Activated naive CD4-positive, alpha-beta T cell treated with anti-CD3 and anti-CD28 coated beads, Interleukin-2, amount 50 U/mL, for 24 hours (primary cell): Measurements from ENCODE around the gene TMEM214.
"Not testable (repeated sequence)": the region's sequence is repeated elsewhere in the genome, so short reads cannot be mapped to it uniquely, and the experiment has no call there.

Experiments used
- H3K27ac Mint-ChIP-seq: one replicate; pipeline ENCODE4 v1.8.0; 2021; ENCODE audit warnings: mild to moderate bottlenecking, mixed read lengths
- H3K27me3 Mint-ChIP-seq: one replicate; pipeline ENCODE4 v1.8.0; 2021; ENCODE audit warnings: mixed read lengths
- H3K36me3 Mint-ChIP-seq: one replicate; pipeline ENCODE4 v1.8.0; 2021; ENCODE audit warnings: mixed read lengths
- H3K4me1 Mint-ChIP-seq: one replicate; pipeline ENCODE4 v1.8.0; 2021; ENCODE audit warnings: mixed read lengths
- H3K4me3 Mint-ChIP-seq: one replicate; pipeline ENCODE4 v1.8.0; 2021; ENCODE audit warnings: mild to moderate bottlenecking, mixed read lengths
- H3K9me3 Mint-ChIP-seq: one replicate; pipeline ENCODE4 v1.8.0; 2021; ENCODE audit warnings: mixed read lengths

Gene TMEM214

DNA sequence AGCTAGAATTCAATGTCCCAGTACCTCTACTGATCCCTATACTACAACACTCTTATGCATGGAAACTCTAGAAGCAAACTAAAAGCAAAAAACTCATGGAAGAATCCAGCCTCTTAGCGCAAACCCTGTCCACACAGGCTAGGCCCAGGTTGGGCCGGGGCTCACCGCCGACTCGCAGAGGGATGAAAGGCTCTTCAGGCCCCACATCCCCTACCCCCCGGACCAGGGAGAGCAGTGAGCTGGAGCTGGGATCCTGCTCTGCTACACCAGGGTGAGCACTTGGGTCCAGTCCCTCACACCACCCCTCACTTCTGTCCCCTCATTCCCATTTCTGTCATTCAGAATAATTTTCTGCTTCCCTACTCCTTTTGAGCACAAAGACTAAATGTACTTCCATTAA lies 36.7 kb downstream of the TMEM214 start:
- peak overlapping the region; percentile 99 for H3K4me3 Mint-ChIP-seq
- peak overlapping the region; percentile 73 for H3K27ac Mint-ChIP-seq
- no peaks in the 10 kb centered on the region for H3K27me3 Mint-ChIP-seq
- peaks cover 15% of the 10 kb centered on the region for H3K36me3 Mint-ChIP-seq
- H3K9me3 Mint-ChIP-seq = no peaks in the 10 kb centered on the region
- H3K4me1 Mint-ChIP-seq = peaks cover 67% of the 10 kb centered on the region

DNA sequence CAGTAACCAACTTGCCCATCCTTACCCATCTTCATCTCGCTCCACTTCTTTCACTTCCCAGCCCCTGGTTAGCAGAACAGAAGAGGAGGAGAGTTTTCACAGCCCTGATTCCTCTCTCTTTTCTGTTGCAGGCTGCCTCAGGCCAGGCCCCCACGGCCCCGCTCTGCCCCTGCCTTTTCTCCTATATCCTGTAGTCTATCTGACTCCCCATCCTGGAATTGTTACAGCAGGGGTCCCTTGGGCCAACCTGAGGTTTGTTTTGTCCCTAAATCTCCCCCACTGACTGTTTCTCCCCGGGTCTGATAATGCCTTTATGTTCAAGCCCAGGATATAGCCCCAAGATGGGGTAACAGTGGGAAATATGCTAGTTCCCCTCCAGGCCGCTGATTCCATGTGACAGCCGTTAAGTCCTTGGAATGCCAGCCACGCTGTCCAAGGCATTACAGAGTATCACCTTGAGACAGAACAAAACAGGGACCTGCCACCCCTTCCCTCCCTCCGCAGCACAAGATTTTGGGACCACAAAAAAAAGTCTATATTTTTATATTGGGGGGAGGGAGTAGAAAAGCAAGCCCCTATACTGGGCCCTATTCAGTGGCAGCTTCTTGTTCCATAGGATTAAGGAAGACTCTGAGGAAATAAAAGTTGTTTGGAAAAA lies 37.3 kb downstream of the TMEM214 start:
- peaks cover 15% of the 10 kb centered on the region for H3K36me3 Mint-ChIP-seq
- H3K4me1 Mint-ChIP-seq = peaks cover 73% of the 10 kb centered on the region
- peak overlapping the region; percentile 99 for H3K4me3 Mint-ChIP-seq
- H3K27me3 Mint-ChIP-seq = no peaks in the 10 kb centered on the region
- H3K27ac Mint-ChIP-seq = peak overlapping the region; percentile 73
- no peaks in the 10 kb centered on the region for H3K9me3 Mint-ChIP-seq

DNA sequence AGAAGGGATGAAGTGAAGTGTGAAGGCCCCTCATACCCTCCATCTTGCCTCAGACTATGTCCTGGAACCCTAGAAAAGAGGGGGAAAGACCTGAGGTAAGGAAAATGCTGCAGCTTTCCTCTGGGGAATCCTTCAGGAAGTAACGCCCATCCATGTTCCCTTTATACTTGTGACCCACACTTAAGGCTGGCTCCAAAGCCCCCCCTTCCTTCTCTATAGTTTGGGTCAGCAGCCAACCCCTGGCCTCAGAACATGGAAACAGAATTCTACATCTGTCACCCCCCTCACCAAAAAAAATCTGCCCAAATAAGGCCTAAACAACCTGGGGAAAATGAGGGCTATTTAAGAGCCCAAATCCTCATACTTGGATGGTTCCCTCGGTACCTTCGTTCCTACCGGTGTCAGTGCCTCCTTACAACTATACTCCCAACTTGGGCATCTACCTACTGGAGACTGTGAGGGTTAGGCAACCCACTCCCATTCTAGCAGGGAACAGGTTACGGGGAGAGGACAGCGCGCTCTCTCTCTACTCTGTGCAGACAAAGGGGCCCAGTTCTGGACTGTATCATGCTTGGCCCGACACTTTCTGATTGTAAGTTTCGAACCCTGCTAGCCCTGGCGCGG lies 38.0 kb downstream of the TMEM214 start:
- Mint-ChIP-seq H3K4me1 (peaks cover 79% of the 10 kb centered on the region), H3K9me3 (no peaks in the 10 kb centered on the region), H3K4me3 (peak overlapping the region; percentile 99), H3K36me3 (peaks cover 13% of the 10 kb centered on the region), H3K27ac (peak overlapping the region; percentile 95), H3K27me3 (no peaks in the 10 kb centered on the region)

DNA sequence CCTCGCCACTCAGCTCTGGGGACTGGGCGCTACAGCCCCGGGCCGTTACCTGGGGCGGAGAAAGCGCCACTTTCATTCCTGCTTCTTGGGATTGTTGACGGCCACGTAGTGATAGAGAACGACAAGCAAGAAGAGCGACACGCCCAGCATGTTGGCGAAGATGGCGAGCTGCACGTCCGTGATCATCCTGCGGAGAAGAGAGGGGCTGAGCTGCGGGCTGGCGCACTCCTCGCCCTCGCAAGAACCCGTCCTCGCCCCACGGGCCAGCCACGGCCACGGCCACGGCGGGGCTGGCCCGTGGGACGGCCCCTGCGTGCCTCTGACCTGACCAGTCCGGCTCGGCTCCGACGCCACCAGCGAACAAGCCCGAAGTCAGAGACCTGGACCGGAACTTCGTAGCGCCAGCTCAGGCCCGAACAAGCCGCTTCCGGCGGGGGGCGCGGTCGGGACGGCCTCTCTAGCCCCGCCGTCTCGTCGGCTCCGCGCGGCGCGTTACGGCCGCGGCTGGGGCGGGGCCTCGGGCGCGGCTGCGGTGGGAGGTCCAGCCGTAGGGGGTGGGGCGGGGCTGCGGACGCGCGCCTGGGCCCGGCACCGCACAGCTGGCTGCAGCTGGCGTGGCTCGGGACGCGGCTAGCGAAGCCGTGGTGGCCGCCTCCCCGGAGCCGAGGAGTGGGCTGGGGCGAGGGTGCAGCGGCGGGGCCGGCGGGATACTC lies 38.7 kb downstream of the TMEM214 start, which contains the start of gene OST4:
Gene OST4 (minus strand): TSS at position 378 of the 713 bp plus-strand sequence.
- Mint-ChIP-seq H3K4me1 (peaks cover 78% of the 10 kb centered on the region), H3K27me3 (no peaks in the 10 kb centered on the region), H3K36me3 (peaks cover 8% of the 10 kb centered on the region), H3K4me3 (peak within 1 kb of the TSS; percentile 99), H3K27ac (peak within 1 kb of the TSS; percentile 95), H3K9me3 (no peaks in the 10 kb centered on the region)

DNA sequence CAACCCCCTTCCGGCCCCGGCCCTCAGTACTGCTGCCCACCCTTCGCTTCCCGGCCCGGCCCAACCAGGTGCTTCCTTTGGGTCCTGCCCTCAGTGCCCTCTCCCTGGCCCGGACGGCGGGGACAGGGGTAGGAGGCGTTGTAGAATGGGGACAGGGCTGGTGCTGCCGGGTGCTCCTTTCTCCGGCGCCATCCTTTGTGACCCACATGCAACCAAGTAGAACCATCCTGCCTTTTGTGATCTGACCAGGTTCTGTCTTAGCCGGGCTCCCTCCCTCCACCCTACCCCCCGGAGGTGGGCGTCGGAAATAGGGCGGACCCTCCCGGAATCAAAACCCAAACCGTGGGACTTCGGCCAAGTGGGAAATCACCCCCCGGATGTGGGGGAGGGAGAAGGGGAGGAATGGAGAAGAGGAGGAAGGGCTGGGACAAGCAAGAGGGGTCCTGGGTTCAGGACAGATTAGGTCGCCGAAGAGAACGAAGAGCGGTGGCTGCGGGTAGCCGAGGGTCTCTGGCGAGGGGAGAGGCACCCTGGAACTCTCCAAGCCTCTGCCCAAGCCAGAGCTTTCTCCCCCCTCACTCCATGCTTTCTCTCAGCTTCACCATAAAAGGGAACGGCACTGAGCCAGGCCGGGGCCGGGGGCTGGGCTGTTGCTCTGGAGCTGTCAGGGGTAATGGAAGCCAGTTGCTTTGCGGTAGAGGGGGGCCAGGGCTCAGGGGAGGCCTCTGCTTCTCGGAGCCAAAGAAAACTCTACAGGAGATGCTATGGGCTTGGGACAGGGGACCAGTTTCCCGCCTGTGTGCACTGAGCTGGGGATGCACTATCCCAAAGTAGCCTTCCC lies 39.4 kb downstream of the TMEM214 start:
- Mint-ChIP-seq H3K27ac (peak overlapping the region; percentile 88), H3K36me3 (peaks cover 8% of the 10 kb centered on the region), H3K9me3 (no peaks in the 10 kb centered on the region), H3K4me3 (peak overlapping the region; percentile 84), H3K27me3 (no peaks in the 10 kb centered on the region), H3K4me1 (peaks cover 84% of the 10 kb centered on the region)

DNA sequence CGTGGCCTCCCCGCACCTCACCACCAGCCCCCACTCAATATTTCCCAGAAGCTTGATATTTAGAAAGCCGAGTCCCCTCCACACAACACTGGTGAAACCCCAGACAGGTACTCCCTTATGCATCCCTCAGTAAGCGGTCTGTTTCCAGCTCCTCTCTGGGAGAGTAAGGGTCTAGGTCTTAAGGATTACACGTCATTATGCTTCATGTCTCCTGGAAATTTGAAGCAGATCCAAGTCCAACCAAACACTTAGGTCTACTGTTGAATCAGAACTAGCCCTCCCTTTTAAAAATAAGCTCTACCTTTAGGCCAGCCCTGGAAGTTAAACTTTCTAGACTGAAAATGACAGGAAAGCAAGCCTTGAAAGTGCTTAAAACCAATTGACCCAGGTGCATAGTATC lies 40.2 kb downstream of the TMEM214 start:
- H3K36me3 Mint-ChIP-seq = peaks cover 8% of the 10 kb centered on the region
- H3K4me1 Mint-ChIP-seq = peaks cover 78% of the 10 kb centered on the region
- H3K27ac Mint-ChIP-seq = peak overlapping the region; percentile 51
- no peaks in the 10 kb centered on the region for H3K9me3 Mint-ChIP-seq
- H3K27me3 Mint-ChIP-seq = no peaks in the 10 kb centered on the region
- H3K4me3 Mint-ChIP-seq = peak overlapping the region; percentile 84

DNA sequence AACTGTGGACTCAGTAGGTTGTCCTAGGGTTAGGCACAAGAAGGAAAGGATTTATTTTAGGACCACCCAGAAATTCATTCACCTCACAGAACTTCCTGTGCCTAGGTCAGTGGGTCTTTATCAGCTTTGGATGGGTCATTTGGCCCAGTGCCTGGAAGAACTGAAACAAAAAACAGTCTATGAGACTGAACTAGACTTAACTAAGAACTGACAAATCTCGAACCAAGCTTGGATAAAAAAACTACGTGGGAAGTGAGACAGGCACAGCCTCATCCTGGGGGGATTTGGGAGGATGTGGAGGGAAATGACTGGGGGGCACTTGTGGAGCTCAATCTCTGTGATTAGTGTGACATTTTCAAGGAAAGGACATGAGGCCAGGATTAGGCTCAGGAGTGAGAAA lies 41.0 kb downstream of the TMEM214 start:
- no peak overlapping the region for H3K4me3 Mint-ChIP-seq
- H3K27me3 Mint-ChIP-seq = no peaks in the 10 kb centered on the region
- peak overlapping the region; percentile 93 for H3K27ac Mint-ChIP-seq
- H3K4me1 Mint-ChIP-seq = peaks cover 70% of the 10 kb centered on the region
- no peaks in the 10 kb centered on the region for H3K9me3 Mint-ChIP-seq
- peaks cover 4% of the 10 kb centered on the region for H3K36me3 Mint-ChIP-seq

DNA sequence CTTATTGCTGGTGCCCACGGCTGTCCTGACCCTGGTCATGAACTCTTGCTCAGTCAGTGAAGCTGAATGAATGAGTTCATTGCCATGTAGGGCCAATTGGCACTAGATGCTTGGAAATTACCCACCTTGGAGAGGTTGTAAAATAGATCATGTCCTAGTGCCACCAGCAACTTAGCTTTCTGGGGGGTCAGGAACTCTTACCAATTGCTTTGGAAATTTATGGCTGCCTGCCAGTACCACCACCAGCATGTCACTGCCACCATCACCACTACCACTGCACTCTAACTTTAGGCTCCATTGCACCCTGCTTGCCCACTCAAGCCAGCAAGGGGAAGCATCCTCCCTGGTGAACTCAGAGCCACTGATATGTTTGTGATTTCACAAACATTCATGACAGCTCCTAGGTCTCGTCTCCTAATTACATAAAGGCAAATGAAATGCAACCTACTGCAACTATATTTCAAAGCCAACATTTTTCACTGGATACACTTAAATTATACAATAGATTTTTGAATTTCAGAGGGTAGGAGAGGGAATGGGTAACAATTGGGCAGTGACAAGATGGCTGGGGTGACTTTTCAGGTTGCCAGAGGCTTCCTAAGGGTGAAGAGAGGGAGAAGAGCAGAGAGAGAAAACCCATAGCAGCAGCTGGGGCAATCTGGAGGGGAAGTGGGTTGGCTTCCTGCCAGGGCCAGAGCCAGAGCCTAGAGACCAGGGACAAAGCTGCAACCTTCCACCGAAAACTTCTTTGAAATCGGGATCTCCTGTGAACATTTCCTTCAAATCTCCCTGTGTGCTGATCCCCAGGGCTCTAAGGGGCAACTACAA lies 42.2 kb downstream of the TMEM214 start:
- Mint-ChIP-seq H3K27me3 (no peaks in the 10 kb centered on the region), H3K27ac (peak overlapping the region; percentile 91), H3K4me1 (peaks cover 59% of the 10 kb centered on the region), H3K36me3 (peaks cover 2% of the 10 kb centered on the region), H3K4me3 (no peak overlapping the region), H3K9me3 (no peaks in the 10 kb centered on the region)

DNA sequence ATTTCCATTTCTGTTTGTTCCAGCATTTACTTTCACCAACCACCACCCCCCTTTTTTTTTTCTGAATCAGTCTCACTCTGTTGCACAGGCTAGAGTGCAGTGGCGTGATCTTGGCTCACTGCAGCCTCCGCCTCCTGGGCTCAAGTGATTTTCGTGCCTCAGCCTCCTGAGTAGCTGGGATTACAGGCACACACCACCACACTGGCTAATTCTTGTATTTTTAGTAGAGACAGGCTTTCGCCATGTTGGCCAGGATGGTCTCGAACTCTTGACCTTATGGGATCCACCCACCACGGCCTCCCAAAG lies 42.8 kb downstream of the TMEM214 start:
- Mint-ChIP-seq H3K4me1 (peaks cover 58% of the 10 kb centered on the region), H3K27ac (peak overlapping the region; percentile 3)
- not testable (repeated sequence) for H3K27me3 Mint-ChIP-seq, H3K36me3 Mint-ChIP-seq, H3K4me3 Mint-ChIP-seq, H3K9me3 Mint-ChIP-seq

DNA sequence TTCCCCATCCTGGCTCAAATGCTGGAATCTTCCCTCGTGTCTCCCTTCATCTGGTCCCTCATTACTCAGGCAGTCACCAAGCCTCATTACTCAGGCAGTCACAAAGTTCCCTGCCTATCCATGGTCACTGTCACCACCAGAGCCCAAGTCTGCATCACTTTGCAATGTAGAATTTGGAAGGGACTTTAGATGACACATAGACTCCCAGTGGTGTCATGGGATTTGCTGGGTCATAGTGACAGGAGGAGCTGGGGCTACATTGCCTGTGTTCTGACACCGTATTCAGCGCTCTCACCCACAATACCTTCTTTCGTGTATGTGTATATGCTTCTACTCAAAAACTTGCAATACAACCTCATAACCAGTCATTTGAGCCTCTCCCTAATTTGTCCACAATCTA lies 43.6 kb downstream of the TMEM214 start:
- H3K9me3 Mint-ChIP-seq = no peaks in the 10 kb centered on the region
- H3K27ac Mint-ChIP-seq = peak overlapping the region; percentile 38
- H3K4me1 Mint-ChIP-seq = peaks cover 58% of the 10 kb centered on the region
- H3K27me3 Mint-ChIP-seq = no peaks in the 10 kb centered on the region
- H3K4me3 Mint-ChIP-seq = no peak overlapping the region
- no peaks in the 10 kb centered on the region for H3K36me3 Mint-ChIP-seq

DNA sequence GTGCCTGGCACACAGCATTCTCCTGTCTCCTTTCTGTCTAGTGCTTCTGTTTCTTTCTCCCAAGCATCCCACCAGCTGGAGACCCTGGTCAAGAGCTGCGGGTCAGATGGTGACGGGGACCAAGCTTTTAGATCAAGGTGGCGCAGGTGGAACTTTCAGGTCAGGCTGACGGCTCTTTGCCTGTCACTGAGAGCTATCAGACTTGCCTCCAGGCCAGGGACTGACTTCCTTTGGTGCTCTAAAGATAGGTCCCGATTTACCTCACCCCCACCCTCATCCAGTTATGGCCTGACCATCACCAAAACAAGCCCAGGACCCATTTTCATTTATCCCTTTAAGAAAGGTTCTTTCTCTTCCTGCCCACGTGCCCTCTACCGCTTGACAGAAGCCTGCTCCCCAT lies 44.5 kb downstream of the TMEM214 start:
- Mint-ChIP-seq H3K36me3 (no peaks in the 10 kb centered on the region), H3K27me3 (no peaks in the 10 kb centered on the region), H3K27ac (no peak overlapping the region), H3K9me3 (no peaks in the 10 kb centered on the region), H3K4me1 (peaks cover 60% of the 10 kb centered on the region), H3K4me3 (no peak overlapping the region)

DNA sequence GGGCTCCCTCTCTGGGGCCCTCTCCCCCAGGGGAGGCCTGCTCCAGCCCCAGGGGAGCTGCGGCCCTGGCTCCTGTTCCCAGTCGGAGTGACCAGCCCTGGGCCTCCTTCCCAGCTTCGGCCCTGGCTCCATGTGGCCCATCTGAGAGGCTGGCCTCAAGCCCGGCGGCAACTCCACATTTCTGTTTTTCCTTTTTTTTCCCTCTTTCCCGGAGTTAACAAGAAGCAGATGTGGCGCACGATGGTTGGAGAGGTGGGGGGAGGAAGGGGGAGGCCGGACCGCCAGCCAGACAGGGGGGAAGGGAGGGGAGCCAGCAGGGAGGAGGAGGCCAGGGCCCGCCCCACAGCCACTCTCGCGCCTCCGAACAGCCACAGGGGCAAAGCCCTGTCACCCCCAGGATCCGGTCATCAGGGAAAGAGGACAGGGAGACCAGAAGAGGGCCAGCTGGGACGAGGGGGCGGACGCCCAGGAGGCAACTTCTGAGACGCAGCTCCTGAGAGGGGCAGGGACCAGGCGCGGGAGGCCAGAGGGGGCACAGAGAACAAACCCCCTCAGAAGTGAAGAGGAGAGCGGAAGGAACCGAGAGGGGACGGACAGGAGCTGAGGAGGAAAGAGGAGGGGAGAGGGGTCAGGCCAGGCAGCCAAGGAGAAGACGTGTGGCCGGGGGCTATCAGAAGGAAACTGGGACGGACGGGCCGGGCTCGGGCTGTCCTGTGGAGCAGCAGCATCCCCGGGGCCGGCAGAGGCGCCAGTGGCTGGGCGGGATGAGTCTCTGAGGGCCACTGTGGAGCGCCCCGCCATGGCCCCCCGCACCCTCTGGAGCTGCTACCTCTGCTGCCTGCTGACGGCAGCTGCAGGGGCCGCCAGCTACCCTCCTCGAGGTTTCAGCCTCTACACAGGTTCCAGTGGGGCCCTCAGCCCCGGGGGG lies 45.8 kb downstream of the TMEM214 start, which contains the start of gene EMILIN1:
Gene EMILIN1 (plus strand): TSS at position 349 of the 928 bp plus-strand sequence. CDS start 451 bp downstream, at position 800.
- Mint-ChIP-seq H3K27ac (peak within 1 kb of the TSS; percentile 46), H3K4me1 (peaks cover 49% of the 10 kb centered on the region), H3K4me3 (no peak within 1 kb of the TSS), H3K9me3 (no peaks in the 10 kb centered on the region), H3K27me3 (no peaks in the 10 kb centered on the region), H3K36me3 (no peaks in the 10 kb centered on the region)

DNA sequence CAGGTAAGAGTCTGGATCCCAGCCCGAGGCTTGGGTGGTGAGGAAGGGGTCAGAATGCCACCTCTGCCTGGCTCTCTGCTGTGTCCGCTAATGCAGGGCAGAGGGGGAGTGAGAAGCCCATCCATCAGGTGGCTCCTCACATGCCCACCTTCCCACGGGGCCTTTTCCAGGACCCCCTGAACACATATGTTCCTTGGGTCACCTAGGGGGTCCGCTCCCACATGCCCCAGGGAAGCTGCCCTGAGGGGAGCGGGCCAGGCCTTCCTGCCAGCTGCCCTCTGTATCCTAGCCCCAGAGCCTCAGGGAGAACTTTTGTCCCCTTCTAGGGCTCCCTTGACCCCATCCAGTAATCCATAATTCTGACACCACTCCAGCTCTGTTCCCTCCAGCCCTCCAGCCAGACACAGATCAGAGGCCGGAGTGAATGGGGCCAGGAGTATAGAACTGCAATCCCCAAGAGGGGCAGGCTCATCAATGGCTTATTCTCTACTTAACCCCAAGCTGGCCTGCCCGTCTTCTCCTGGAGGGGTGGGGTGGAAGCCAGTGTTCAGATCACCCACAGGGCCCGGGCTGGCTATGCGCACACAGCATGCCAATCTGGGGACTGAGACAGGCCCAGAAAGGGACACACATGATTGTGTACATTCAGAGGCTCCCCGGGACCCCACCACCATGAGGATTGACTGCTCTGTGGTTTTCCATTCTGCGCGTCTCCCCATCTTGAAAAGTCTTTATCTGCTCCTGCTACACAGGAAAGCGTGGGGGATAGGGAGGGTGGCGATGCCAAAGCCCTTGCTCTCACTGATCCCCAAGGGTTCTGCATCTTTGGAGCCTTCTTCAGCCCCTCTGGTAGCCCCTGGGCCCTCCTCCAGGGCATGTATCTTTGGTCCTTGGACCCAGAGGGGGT lies 46.7 kb downstream of the TMEM214 start:
- H3K36me3 Mint-ChIP-seq = no peaks in the 10 kb centered on the region
- H3K9me3 Mint-ChIP-seq = no peaks in the 10 kb centered on the region
- peak overlapping the region; percentile 46 for H3K27ac Mint-ChIP-seq
- no peaks in the 10 kb centered on the region for H3K27me3 Mint-ChIP-seq
- peaks cover 41% of the 10 kb centered on the region for H3K4me1 Mint-ChIP-seq
- H3K4me3 Mint-ChIP-seq = no peak overlapping the region
